Ramos (cell line): ENCODE data around the gene MDC1.
"Not testable (repeated sequence)": the region's sequence is repeated elsewhere in the genome, so short reads cannot be mapped to it uniquely, and the experiment has no call there.

Experiments
- in situ Hi-C: fragments of 300-500 bp; cut with MboI; formaldehyde crosslinking; loops from one replicate; pipeline ENCODE4 v1.14.3; 2022; ENCODE audit warnings: low sequenced_read_pairs; ENCODE audit not compliant: unreplicated experiment

Gene MDC1

DNA sequence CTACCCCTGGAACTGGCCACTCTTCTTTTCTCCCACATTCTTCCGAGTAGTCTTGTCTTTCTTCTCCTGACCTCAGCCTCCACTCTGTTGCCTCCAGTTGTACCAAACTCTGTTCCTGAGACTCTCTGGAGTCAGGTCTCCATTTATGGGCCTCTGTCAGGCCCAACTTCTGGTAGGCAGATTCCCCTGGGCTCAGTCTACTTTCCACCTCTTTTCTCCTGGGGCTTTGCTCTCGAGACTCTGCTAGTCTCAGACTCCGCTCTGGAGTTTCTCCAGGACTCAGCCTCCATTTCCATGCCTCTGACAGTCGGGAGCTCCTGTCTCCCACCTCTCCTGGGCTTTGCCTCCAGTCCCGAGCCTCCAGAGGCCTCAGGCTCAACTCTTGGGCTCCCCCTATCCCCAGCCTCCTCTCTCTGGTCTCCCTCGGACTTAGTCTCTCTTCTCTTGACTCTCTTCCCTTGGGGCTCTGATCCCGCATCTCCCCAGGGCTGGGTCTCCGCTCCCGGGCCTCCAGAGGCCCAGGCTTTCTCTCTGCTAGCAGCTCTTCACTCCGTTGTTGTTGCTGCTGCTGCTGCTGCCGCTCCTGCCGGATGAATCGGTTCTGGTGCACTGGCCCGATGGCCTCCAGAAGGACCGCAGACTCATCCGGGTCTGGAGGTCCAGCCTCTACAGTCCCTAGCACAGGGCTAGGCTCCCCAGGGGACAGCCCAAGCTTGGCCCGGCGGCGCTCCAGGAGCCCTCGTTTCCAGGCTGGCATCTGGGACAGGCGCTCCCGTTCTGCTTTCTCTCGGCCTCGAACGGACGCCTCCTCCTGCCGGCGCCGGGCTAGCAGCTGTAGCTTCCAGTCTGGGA lies 31.7 kb downstream of the MDC1 start:
- in situ Hi-C loops, result no loop called here

DNA sequence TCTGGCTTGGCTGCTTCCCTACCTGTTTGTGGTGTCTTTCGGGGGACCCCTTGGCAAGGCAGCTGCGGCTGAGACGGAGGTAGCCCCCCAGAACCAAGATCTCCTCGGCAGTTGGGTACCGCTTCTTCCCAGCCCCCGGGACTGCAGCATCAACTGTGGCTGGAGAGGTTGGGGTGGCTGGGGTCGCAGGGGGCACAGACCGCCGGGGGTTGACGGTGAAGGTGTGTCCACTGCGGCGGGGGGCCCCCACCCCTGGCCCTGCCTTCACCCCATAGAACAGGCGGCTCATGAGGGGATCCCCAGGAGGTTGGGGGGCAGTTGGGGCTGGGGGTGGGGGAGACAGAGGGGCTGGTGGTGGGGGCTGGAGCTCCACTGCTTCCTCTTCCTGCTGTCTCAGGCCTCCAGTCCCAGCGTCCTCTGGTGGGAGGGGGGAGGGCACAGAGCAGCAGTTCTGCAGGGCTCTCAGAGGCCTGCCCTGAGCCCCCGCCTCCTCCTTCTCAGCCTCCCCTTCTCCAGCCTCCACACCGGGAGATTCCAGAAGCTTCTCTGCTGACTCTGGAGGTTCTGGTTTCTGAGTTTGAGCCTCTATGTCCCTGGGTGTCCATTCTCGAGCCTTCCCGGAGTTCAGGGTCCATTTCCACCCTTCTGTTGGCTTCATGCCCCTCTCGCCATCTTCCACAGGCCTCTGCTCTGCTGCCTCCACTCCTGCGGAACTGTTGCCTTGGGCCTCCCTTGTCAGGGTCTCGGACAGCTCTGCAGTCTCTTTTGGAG lies 32.5 kb downstream of the MDC1 start:
- in situ Hi-C loops, result no loop called here

DNA sequence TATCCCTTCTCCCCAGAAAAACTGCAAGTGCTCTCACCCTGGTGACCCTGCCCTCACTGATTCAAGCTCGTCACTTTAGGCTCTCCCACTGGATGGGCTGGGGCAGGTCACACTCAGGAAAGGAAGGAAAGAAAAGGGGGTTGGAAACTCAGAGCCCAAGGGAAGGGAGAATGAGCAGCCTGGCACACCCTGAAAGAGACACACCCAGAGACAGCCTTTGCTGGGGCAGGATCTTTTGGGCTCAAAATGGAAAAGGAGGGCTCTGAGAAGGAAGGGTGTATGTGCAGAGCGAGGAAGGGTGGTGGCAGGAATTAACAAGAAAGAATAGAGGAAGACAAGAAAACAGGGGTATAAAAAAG lies 33.1 kb downstream of the MDC1 start:
- in situ Hi-C loops, result no loop called here

DNA sequence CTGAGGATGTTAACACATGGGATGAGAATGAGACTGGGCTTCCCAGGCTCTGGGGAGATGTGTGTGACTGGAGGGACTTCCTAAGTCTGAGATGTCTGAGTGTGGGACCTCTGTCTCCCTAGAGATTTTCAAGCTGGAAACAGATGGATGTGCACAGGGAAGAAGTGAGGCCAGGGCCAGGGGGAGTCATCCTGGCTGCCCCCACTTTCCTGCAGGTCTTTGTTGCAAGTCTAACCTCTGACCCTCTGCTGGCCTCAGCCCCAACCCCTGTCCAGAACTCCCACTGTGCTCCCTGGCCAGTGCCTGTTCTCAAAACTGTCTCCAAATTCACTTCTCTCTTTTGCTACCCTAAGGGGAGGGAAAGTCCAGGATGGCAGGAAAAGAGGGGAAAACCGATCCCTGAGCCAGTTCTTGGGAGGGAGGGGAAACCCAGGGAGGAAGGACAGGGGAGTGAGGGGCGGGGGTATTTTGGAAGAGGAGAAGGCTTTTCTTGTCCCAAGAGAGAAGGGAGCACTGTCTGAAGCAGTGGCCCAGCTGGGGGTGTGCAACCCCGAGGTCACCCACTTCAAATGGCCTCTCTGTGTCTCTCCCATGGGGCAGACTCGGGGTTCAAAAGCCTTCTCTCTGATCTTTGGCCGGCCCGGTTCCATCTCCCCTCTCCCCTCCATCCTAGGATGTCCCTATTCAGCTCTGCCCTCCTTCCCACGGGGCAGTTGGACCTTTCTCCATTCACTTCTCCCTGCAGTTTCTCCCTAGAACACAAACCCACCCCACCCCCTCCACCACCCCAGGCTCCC lies 33.7 kb downstream of the MDC1 start:
- in situ Hi-C loops, result no loop called here

DNA sequence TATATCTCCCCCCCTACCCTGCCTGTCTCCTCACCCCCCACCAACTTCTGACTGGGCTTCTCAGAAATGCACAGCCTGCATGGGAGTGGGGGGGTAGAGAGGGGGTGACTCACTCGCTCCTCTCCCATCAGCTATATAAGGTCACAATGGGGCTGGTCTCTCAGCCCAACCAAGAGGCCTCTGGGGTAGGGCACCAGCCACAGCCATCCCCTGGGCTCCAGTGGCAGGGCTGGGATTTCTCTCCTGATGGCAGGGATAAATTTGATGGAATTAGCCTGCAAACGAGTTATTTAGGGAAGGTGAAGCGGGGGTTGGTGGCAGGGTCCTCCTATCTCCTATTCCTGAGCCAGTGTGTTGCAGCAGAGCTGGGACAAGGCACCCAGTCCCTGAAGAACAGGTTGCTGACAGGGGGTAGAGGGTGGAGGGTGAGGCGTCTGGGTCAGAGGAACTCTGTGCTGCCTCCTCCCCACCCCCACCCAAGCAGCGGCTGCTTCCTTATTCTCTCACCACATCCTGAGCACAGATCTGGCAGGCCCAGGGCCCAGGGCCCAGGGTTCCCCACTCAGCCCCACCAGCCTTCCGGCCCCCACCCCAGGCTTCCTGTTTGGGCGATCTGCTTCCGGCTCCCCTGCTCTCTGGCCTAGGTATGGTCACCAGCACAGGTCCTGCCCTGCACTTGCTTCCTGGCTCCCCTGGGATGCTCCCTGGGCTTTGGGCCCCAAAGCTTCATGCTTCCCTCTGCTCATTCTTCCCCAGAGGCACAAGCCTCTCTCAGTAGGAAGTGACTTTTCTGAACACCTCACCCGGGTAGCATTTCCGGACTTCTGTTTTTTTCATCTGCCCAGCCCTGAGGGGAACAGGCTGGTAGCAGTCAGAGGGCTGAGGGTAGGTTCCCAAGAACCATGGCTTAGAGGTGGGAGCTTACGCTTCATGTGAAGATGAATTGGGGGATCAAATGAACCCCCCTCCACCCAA lies 34.7 kb downstream of the MDC1 start:
- in situ Hi-C loops, result no loop called here

DNA sequence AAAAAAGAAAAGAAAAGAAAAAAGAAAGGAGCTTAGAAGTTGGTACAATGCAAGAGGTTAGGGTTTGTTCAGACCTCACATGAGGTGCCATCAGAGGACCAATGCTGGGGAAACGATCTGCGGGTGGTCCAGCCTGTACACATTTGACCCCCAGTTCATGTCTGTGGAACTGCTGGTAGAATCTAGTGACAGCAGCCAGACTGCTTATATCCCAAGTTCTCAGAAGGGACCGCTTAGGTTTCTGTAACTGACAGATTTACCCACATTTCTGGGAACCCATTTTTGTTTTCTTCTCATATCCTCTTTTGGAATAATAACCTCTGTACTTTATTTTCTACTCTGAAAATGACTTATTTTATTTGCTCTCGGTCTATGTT lies 35.3 kb downstream of the MDC1 start:
- in situ Hi-C loops, result no loop called here

DNA sequence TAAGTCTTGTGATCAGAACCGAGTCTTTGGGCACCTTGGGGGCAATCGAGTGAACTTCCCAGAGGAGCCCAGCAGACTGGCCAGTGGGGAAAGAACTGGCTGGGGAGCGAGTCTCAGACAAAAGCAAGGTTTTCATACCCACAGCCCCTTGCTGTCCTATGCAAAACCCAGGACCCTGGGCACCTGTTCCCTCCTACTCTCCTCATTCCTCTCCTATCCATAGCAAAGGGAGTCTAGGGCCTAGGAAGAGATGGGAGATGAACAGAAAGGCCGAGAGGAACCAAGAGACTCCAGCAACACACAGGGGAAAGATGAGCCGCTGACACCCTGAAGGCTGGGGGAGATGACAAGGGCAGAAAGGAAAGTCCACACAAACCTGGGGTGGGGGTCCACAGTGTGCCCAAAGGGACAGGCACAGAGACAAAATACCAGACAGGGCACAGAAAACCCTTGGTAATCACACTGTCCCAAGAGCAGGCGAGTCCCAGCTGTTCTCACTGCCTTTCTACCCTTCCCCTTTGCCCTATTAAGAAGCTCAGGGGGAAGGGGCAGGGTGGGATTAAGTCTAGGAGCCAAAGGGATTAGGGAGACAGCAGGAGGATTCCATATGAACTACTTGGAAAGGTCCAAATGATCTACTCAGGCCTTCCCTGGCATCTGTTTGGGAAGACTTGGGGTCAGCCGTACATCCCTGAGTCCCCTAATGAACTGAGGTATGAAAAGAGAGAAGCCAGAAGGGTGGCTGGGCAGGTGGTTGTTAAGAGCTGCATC lies 37.1 kb downstream of the MDC1 start:
- in situ Hi-C loops, result no loop called here

DNA sequence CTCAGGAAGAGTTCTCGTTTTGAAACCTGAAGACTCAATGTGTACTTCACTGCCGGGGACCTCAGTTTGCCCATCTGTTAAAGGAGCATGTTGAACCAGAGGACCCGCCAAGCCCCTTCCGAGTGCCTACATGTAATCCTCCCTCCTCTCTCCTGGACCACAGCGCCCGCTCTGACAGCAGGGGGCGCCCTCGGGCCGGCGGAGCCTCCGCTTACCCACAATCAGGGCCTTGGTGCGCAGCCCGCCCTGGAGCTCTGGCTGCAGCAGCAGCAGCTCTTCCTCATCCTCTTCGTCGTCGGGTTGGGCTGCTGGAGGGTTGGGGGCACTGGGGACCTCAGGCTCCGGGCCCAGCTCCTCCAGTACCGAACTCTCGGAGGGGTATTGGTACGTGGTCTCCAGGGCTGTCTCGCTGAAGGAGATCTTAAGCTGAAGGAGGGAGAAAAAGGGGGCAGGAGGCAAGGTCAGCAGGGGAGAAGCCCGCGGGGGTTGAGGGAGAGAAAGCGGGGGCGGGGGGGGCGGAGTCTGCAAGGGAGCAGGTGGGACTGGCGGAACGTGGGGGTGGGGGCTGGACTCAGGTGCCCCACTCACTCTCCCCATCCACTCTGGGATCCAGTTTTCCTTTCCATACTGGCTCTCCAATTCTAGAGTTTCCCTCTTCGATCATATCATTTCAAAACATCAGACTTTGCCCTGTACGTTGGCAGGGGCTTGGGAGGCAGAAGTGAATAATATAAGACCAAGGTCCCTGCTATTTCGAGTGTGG lies 37.9 kb downstream of the MDC1 start:
- in situ Hi-C loops, result no loop called here

DNA sequence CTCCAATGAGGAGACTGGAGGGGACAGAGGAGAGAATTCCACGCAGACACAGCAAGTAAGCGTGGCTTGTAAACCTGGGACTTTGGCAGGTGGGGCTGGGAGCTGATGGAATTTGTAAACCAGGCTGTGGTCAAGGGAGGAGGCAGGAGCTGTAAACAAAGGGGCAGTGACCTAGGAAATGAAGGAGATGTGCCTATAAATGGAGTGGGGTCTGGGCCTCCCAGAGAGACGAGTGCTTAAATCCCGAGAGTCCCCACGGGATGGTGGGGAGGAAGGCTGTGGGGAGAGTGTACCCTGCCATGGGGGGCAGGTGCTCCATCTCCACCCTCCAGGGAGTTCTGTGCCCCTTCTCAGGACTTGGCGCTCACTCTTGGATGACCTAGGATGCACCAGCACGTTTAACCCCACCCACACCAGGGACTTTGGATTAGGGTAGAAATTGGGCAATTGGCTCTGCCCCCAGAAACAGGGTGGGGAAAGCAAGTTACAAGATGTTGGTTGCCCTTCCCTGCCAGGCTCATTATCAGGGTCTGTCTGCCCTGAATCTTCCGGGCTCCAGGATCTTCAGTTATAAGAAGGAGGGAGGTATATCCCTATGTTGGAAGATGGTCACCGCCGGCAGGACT lies 40.3 kb downstream of the MDC1 start:
- in situ Hi-C loops, result no loop called here

DNA sequence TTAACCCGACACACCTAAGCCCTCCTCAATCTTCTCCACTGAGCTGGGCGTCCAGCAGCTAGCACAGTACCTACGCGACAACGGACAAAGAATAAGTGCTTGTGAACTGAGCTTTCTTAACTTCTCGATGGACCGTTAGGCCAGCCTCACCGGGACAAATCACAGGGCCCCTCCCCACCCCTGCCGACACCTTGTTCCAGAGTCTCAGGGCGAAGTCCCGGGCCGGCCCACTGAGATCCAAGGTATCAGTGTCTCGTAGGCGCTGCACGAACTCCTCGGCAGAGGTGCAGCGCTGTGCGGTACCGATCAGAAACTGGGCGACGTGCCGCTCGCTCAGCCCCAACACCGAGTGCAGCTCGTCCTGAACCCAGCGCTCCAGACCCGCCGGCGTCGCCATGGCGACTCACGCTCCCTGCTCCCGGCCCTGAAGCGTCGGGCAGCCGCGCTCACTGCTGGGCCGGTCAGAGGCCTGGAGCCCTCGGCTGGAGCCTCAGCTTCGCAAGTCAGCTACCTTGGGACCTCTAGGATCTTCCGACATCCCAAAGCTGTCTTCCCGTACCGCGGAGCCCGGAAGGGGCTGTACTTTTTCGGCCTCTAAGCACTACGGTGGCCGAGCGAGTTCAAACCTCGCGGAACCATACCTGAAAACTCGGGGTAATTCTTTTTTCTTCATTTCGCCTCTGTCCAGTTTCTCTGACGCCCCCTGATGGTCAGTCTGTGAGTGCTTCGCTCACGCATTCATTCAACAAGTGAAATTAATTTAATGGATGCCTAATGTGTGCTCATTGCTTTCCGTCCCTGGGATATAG lies 44.4 kb downstream of the MDC1 start, which contains the start of gene DHX16:
DHX16 (minus strand) TSS at position 562 of the 809 bp plus-strand sequence; CDS start at position 397, 165 bp downstream.
- in situ Hi-C loops, result loop anchor here (5.0 kb wide), 1 partner anchor 55 kb away; no protein-coding TSS in a partner anchor

DNA sequence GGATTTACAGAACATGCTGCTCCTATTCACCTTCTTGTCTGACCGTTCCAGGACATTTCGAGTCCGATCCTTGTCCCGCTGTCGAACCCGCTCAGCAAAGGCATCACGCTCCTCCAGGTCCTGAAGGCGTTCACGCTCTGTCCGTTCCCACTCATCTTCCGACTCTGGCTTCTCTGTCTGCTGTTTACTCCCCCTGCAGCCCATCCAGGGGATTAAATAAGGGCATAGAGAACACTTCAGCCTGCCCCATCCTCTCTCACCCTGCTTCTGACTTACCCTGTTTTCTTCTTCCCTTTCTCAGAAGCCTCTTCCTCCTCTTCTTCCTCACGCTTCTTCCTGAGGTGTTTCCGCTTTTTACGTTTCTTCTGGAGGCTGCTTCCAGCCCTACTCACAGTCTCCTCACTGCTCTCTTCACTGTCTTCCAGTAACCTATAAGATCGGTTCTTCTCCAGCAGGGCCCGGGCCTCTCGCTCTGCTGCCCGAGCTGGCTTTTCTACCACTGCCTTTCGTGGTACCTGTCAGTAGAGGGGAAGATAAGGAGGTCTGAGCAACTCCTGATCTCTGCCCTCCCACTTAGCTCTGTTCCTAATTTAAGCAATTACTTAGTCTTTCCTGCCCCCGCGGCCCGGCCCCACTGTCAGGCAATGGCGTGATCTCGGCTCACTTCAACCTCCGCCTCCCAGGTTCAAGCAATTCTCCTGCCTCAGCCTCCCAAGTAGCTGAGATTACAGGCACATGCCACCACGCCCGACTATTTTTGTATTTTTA lies 46.1 kb downstream of the MDC1 start:
- in situ Hi-C loops, result loop anchor here (5.0 kb wide), 1 partner anchor 56 kb away; no protein-coding TSS in a partner anchor

DNA sequence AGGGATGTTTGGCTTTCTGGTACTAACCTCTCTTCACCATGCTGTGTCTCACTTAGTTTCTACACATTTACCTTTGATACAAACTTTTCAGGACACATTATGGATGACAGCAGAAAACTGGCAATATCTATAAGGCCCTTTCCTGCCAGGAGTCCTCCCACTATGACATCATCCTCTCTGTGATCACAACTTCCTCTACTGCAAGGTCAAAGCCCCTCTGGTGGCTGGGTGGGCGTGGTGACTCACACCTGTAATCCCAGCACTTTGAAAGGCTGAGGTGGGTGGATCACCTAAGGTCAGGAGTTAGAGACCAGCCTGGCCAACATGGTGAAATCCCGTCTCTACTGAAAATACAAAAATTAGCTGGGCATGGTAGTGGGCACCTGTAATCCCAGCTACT lies 50.8 kb downstream of the MDC1 start:
- in situ Hi-C loops, result not testable (repeated sequence)

DNA sequence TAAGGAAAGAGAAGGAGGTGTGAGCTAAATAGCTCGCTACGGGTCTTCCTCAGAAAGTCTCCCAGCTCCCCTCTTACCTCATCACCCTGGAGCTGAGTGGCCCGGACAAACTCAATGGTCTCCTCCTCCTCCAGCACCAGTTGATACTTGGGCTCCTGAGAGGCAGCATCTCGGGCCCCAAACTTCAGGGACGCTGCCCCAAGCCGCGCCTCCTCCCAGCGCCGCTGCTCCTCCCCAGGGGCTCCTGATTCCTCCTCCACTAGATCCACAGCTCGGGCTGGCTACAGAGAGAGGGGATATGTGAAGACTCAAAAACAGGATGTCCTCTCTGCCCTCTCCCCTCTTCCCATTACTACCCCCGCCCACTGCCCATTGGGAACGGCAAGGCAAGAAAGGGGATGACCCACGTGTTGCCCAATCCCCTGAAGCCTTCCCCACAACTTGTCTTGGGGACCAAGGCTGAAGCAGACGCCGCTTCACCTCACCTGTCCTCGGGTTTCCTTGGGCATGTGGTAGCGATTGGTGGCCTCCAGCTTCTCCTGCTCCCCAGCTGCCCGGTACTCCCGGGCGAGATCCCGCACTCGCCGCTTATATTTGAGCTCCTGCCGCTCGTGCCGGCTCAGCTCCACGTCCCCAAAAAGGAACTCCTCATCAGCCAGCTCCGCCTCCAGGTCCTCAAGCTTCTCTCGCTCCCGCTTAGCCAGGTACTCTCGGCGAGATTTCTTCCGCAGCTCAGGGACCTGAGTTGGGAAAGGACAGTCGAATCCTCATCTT lies 51.9 kb downstream of the MDC1 start:
- in situ Hi-C loops, result no loop called here

DNA sequence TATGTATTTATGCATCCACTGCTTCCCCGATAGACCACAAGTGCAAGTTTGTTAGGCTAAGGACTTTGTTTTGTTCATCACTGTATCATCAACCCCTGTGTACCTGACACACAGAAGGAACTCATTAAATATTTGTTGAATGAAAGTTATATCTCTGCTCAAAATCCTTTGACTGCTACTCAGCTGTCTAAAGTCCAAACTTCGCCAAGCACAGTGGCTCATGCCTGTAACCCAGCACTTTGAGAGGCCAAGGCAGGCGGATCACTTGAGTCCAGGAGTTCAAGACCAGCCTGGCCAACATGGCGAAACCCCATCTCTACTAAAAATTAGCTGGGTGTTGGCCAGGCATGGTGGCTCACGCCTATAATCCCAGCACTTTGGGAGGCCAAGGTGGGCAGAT lies 59.2 kb downstream of the MDC1 start:
- in situ Hi-C loops, result not testable (repeated sequence)

DNA sequence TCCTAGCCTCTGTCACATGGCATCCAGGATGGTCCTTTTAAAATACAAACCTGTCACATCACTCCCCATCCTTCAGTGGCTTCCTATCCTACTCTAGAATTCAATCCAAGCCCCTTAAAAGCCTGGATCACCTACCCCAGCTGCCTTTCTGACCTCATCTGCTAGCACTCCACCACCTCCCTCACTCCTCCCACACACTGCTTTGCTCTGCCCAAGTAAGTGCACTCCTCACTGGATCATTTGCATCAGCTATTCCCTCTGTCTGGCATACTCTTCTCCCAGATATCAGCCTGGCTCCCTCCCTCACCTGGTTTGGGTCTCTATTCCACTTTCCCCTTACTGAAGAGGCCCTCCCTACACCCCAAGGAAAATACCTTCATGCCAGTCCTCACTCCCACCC lies 59.6 kb downstream of the MDC1 start:
- in situ Hi-C loops, result no loop called here
